H1 (cell line): Measurements from ENCODE around the gene CNTROB.

Source experiments
- ASH2L ChIP-seq: fragments of 200-600, 300-600 bp; sonication (generic); IDR thresholded peaks from one replicate; pipeline ENCODE4 v1.7.1; 2017; ENCODE audit warnings: low read length
- BCL11A ChIP-seq, 2 experiments: IDR thresholded peaks; one replicate each; pipeline ENCODE4 v1.6.1; 2011; ENCODE audit warnings: low read depth in 2 of 2, low read length in 2 of 2, mild to moderate bottlenecking in 2 of 2
- EZH2 ChIP-seq: fragments of 200-600 bp; sonication (generic); IDR thresholded peaks from 2 replicates; pipeline ENCODE4 v1.7.1; 2012; ENCODE audit warnings: low read depth, mild to moderate bottlenecking, moderate library complexity, low read length, inconsistent platforms; ENCODE audit not compliant: severe bottlenecking
- HDAC2 ChIP-seq, 2 experiments: fragments of 300-600 bp in 1 of 2; sonication (generic) in 1 of 2; IDR thresholded peaks; 2 replicates each; pipeline ENCODE4 v1.6.1; 2011 to 2012; ENCODE audit warnings: low read depth in 2 of 2, low read length in 2 of 2, mild to moderate bottlenecking in 2 of 2, moderate library complexity in 2 of 2, borderline replicate concordance in 1 of 2, inconsistent platforms in 1 of 2
- JUND ChIP-seq: IDR thresholded peaks from 2 replicates; pipeline ENCODE4 v1.6.1; 2011; ENCODE audit warnings: mild to moderate bottlenecking, improper control_type of control experiment, low read length
- POLR2A ChIP-seq, 2 experiments: IDR thresholded peaks; 1 replicate in 1 of 2; 2 replicates in 1 of 2; pipeline ENCODE4 v1.6.1; 2011; ENCODE audit warnings: low read depth in 2 of 2, low read length in 2 of 2, mild to moderate bottlenecking in 2 of 2; ENCODE audit errors: control extremely low read depth in 1 of 2
- POLR2AphosphoS5 ChIP-seq: IDR thresholded peaks from 2 replicates; pipeline ENCODE4 v1.6.1; 2011; ENCODE audit warnings: low read depth, low read length
- RAD21 ChIP-seq, 2 experiments: IDR thresholded peaks in 1 of 2; conservative IDR thresholded peaks in 1 of 2; 2 replicates each; pipeline ENCODE4 v1.6.1; 2011; ENCODE audit warnings: low read depth in 2 of 2, low read length in 2 of 2, improper control_type of control experiment in 1 of 2, inconsistent platforms in 1 of 2, mild to moderate bottlenecking in 1 of 2, moderate library complexity in 1 of 2
- TBP ChIP-seq: IDR thresholded peaks from 2 replicates; pipeline ENCODE4 v1.6.1; 2011; ENCODE audit warnings: low read depth, low read length, improper control_type of control experiment
- YY1 ChIP-seq: IDR thresholded peaks from 2 replicates; pipeline ENCODE4 v1.6.1; 2011; ENCODE audit warnings: low read depth, mild to moderate bottlenecking, low read length
- TF ChIP-seq, protein P1 (sequence below), 3 experiments: IDR thresholded peaks; 1 replicate in 2 of 3; 2 replicates in 1 of 3; pipeline versions ENCODE4 v1.5.1 to v1.6.1; 2011; ENCODE audit warnings: low read length in 3 of 3, mild to moderate bottlenecking in 3 of 3, inconsistent platforms in 2 of 3, low read depth in 1 of 3, moderate library complexity in 1 of 3; ENCODE audit not compliant: insufficient read depth in 1 of 3; ENCODE audit errors: control extremely low read depth in 1 of 3

DNA sequence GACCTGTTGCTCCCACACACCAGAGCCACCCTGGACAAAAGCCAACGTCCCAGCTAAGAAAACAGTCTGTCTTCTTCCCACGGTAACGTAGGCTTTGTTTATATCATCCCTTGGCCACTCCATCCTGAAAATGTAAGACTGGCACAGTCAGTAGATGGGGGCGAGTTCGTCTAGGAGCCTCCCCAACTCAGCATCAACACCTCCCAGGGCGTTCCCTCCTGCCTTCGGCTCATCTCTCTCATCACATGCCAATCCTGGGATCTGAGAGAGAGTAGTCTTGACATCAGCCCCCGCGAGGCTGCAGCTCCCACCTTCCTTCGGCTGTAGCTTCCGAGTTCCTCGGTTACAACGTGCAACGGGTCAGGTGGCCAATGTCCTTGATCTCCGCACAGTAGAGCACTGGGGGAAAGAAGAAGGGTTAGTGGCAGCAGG, 16.8 kb upstream of the CNTROB start:
- TF ChIP-seq POLR2AphosphoS5 (no peak), BCL11A (IDR thresholded peaks at IDR 0.05; ENCODE audit: low read depth in 2 of 2, low read length in 2 of 2) (no peak), RAD21 (IDR thresholded peaks at IDR 0.05 in 1 of 2, conservative IDR thresholded peaks at IDR 0.05 in 1 of 2; ENCODE audit: low read depth in 2 of 2, low read length in 2 of 2) (no peak), EZH2 (no peak), TBP (no peak), POLR2A (IDR thresholded peaks at IDR 0.05; ENCODE audit: control extremely low read depth in 1 of 2, low read depth in 2 of 2, low read length in 2 of 2) (no peak), YY1 (no peak), HDAC2 (IDR thresholded peaks at IDR 0.05; ENCODE audit: borderline replicate concordance in 1 of 2, low read depth in 2 of 2, low read length in 2 of 2) (no peak), JUND (no peak), ASH2L (no peak)
- TF ChIP-seq, protein P1, sequence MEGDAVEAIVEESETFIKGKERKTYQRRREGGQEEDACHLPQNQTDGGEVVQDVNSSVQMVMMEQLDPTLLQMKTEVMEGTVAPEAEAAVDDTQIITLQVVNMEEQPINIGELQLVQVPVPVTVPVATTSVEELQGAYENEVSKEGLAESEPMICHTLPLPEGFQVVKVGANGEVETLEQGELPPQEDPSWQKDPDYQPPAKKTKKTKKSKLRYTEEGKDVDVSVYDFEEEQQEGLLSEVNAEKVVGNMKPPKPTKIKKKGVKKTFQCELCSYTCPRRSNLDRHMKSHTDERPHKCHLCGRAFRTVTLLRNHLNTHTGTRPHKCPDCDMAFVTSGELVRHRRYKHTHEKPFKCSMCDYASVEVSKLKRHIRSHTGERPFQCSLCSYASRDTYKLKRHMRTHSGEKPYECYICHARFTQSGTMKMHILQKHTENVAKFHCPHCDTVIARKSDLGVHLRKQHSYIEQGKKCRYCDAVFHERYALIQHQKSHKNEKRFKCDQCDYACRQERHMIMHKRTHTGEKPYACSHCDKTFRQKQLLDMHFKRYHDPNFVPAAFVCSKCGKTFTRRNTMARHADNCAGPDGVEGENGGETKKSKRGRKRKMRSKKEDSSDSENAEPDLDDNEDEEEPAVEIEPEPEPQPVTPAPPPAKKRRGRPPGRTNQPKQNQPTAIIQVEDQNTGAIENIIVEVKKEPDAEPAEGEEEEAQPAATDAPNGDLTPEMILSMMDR (IDR thresholded peaks at IDR 0.05; ENCODE audit: control extremely low read depth in 1 of 3, insufficient read depth in 1 of 3, low read depth in 1 of 3, low read length in 3 of 3): no peak
